Heart right ventricle (tissue), 16 donors: ENCODE data around the gene PHAX. TPM values are rescaled to one million over a fixed set of nuclear protein-coding genes. Genes with fewer than 3 reads are reported as not detected.

Source experiments
- ATAC-seq, 8 donors: fragments of 200-7000 bp; cut with Tn5 transposase; one replicate each; pipeline ENCODE4 v1.9.1; 2020; ENCODE audit warnings: mild to moderate bottlenecking in 8 of 8, moderate library complexity in 8 of 8, moderate number of reproducible peaks in 1 of 8
- DNase-seq, 2 donors: peaks; one replicate each; pipeline ENCODE4 v3.0.0-alpha.2; 2020
- H3K27ac ChIP-seq, 10 donors: fragments of 200-600 bp; sonication (generic) in 2 of 10; one replicate each; pipeline versions ENCODE4 v1.5.0 to v1.8.0; 2020 to 2022; ENCODE audit warnings: mild to moderate bottlenecking in 3 of 10
- H3K27me3 ChIP-seq, 7 donors: fragments of 200-600 bp; one replicate each; pipeline ENCODE4 v1.8.0; 2021 to 2022; ENCODE audit warnings: mild to moderate bottlenecking in 2 of 7
- H3K36me3 ChIP-seq, 9 donors: fragments of 200-600 bp; sonication (generic) in 1 of 9; one replicate each; pipeline versions ENCODE4 v1.5.0 to v1.8.0; 2020 to 2022; ENCODE audit warnings: mild to moderate bottlenecking in 2 of 9
- H3K4me1 ChIP-seq, 9 donors: fragments of 200-600 bp; sonication (generic) in 1 of 9; one replicate each; pipeline versions ENCODE4 v1.5.0 to v1.8.0; 2020 to 2022; ENCODE audit warnings: mild to moderate bottlenecking in 4 of 9
- H3K4me3 ChIP-seq, 10 donors: fragments of 200-600 bp; sonication (generic) in 2 of 10; one replicate each; pipeline versions ENCODE4 v1.5.0 to v1.8.0; 2020 to 2022; ENCODE audit warnings: mild to moderate bottlenecking in 7 of 10, moderate library complexity in 2 of 10
- H3K9me3 ChIP-seq, 11 donors: fragments of 200-600 bp in 10 of 11; sonication (generic) in 2 of 11; one replicate each; pipeline versions ENCODE4 v1.5.0 to v1.8.0; 2013 to 2022; ENCODE audit warnings: mild to moderate bottlenecking in 2 of 11, control low read depth in 1 of 11, moderate library complexity in 1 of 11
- CTCF ChIP-seq, 9 donors: fragments of 200-600 bp; sonication (generic) in 2 of 9; IDR thresholded peaks; one replicate each; pipeline versions ENCODE4 v1.5.0 to v1.8.0; 2021 to 2022; ENCODE audit warnings: antibody characterized with exemption in 9 of 9, mild to moderate bottlenecking in 5 of 9, moderate library complexity in 1 of 9
- WGBS, 2 donors: extraction: QIAGEN DNeasy Blood & Tissue Kit; methylation state at CpG; one replicate each; pipeline ENCODE4 v1.1.7; 2013; ENCODE audit warnings: inconsistent platforms in 1 of 2; 5-methylcytosine and 5-hydroxymethylcytosine counted together
- intact Hi-C, 10 donors: fragments of 100-400 bp; cut with DNase I; formaldehyde crosslinking; loops; one replicate each; pipeline versions ENCODE4 v1.11.1 to v1.14.2; 2022
- polyA plus RNA-seq, 2 donors: library from polyadenylated mRNA; stranded (reverse); fragments of 200-250 nt; gene quantifications; one replicate each; pipeline ENCODE4 v1.2.3, GENCODE V29; 2013
- total RNA-seq, 10 donors: library from RNA; stranded (reverse); fragmentation: NEBNext Ultra II Directional in 3 of 10; extraction: Animal tissue kit (Norgen Biotek cat#: 25700) in 3 of 10; gene quantifications; one replicate each; pipeline versions ENCODE4 v1.2.1 to v1.2.4, GENCODE V29; 2021 to 2023
- donor health status: Arrhythmogenic right ventricular cardiomyopathy.
- donor health status: ischemic (EF 13 %, LVEDD 7.1; RV severe dilation, severe dysfunction).
- donor health status: healthy with polysubstance abuse.
- donor health status: DM: no; HTN: yes; CAD: no.
- donor health status: DM: no; HTN: no; CAD: no.
- donor health status: ischemic (EF 25% LVEDD 6.9; RV normal size, moderate dysfunction).
- donor health status: ischemic (EF 25% LVEDD 5.7; RV mildly dilated, moderate dysfunction).
- donor health status: healthy.
- donor health status: DM: yes; HTN: yes; CAD: no.
- donor health status: Ischemic cardiomyopathy.
- donor health status: ischemic (EF 35%, LVEDD 5.7; RV mildly dilated, moderate dysfunction).
- donor health status: nonischemic (EF 11% LVEDD 7.7; RV severe dilation, severe dysfunction).
- donor health status: DM: yes; HTN: yes; CAD: no.
- donor health status: PGD.
- donor health status: ischemic (EF 29% LVEDD 5.4; RV normal size, mild dysfunction).
- donor health status: nonischemic (EF 23%, LVEDD 6.1; RV moderate dilation, normal function).

Gene PHAX
- total and polyA plus RNA-seq, 12 donors, result 10.9 to 38.5 (median 27.8) TPM

DNA sequence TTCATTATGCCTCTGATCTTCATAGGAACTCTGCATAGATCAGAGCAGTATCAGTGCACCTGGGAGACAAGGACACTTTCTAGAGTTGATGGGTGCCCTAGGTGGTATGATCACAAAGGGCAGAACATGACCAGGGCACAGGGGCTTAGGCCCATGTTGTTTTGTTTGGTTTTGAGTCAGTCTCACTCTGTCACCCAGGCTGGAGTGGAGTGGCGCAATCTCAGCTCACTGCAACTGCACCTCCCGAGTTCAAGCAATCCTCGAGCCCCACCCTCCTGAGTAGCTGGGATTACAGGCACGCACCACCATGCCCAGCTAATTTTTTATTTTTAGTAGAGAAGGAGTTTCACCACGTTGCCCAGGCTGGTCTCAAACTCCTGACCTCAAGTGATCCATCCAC is 23.3 kb upstream of the PHAX start:
- DNase-seq (no peak), ATAC-seq (no peak)
- Histone ChIP-seq H3K4me1 (no peaks in the 10 kb centered on the region), H3K4me3 (no peak overlapping the region), H3K36me3 (peaks cover 0 to 99% (median 30%) of the 10 kb centered on the region in 9 donors), H3K27ac (no peak overlapping the region), H3K9me3 (no peaks in the 10 kb centered on the region), H3K27me3 (no peaks in the 10 kb centered on the region)
- no peak for TF ChIP-seq CTCF (IDR thresholded peaks at IDR 0.05)
- WGBS, 2 donors, result 90 to 97% methylated on average over 5 of the region's 5 CpGs
- intact Hi-C loops, result no loop called here

DNA sequence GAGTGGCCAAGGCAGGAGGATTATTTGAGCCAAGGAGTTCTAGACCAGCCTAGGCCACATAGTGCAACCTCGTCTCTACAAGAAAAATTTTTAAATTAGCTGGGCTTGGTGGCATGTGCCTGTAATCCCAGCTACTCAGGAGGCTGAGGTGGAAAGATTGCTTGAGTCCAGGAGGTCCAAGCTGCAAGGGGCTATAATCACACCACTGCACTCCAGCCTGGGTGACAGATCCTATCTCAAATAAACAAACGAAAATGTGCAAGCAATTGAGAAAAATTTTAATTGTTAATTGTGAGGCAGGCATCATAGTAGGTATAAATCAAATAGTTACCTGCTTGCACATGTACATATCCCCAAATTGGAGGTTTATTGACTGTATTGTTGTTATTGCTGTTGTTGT is 21.0 kb upstream of the PHAX start:
- no peak for TF ChIP-seq CTCF (IDR thresholded peaks at IDR 0.05)
- H3K4me1 ChIP-seq, result no peaks in the 10 kb centered on the region
- ATAC-seq (no peak), DNase-seq (no peak)
- peaks cover 0 to 100% (median 30%) of the 10 kb centered on the region in 9 donors for H3K36me3 ChIP-seq
- intact Hi-C loops, result no loop called here
- no peaks in the 10 kb centered on the region for H3K27me3 ChIP-seq
- H3K27ac ChIP-seq, result no peak overlapping the region
- no peak overlapping the region for H3K4me3 ChIP-seq
- no peaks in the 10 kb centered on the region for H3K9me3 ChIP-seq
- WGBS, 2 donors, result 94 to 98% methylated on average over 2 of the region's 2 CpGs

DNA sequence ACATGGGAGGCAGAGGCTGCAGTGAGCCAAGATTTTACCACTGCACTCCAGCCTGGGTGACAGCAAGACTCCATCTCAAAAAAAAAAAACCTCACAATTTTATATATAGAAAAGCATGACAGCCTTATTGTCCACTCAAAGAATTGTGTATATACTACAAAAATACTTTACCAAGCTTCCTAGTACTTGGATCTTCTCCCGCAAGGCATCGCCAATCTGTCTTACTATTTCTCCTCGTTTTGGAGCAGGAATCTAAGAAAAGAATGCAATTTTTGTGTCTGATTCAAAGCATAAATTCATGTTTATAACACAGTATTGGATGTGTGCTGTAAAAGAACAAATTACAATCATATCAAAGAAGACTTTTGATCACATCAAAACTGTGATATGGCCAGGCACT is 17.0 kb upstream of the PHAX start:
- no peak for TF ChIP-seq CTCF (IDR thresholded peaks at IDR 0.05)

DNA sequence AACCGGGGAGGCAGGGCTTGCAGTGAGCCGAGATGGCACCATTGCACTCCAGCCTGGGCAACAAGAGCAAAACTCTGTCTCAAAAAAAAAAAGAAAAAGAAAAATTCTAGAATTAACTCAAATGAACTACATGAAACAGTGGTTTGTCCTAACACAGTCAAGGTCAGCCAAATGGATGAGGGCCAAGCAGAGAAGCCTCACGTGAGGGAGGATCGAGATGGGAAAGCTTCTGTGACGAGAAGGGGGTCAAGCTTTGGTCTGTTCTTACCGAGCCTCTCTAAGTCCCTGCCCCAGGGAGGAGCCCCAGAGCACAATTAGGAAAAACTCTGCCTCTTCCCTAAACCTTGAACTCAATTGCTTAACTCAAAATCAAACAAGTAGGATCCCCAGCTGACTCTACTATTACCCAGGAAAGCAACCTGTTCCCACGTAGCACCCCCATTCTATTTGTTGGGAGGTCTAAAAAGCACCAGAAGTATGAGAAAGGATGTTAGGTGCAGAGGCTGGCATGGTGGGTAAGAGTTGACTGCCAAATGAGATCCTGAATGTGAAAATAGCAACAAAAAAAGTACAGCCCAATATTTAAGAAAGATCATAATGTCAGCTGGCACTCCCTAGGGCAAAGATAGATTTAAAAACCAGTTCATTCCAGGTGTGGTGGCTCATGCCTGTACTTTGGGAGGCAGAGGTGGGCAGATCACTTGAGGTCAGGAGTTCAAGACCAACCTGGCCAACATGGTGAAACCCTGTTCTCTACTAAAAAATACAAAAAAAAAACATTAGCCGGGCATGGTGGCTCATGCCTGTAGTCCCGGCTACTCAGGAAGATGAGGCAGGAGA is 13.0 kb upstream of the PHAX start:
- Histone ChIP-seq H3K27me3 (no peaks in the 10 kb centered on the region), H3K4me3 (no peak overlapping the region), H3K27ac (no peak overlapping the region), H3K36me3 (peaks cover 0 to 94% (median 6%) of the 10 kb centered on the region in 9 donors), H3K9me3 (no peaks in the 10 kb centered on the region), H3K4me1 (peaks cover 0 to 8% (median 0%) of the 10 kb centered on the region in 9 donors)
- intact Hi-C loops, result no loop called here
- DNase-seq (no peak), ATAC-seq (peak in 1 of 8 donors; percentile 31)
- WGBS, 2 donors, result 72% methylated on average over 9 of the region's 9 CpGs
- no peak for TF ChIP-seq CTCF (IDR thresholded peaks at IDR 0.05)

More for the DNA sequence above, 17.0 kb upstream of the PHAX start:
- ATAC-seq (no peak), DNase-seq (no peak)
- Histone ChIP-seq H3K36me3 (peaks cover 0 to 100% (median 20%) of the 10 kb centered on the region in 9 donors), H3K4me3 (no peak overlapping the region), H3K27me3 (no peaks in the 10 kb centered on the region), H3K4me1 (peaks cover 0 to 8% (median 0%) of the 10 kb centered on the region in 9 donors), H3K27ac (no peak overlapping the region), H3K9me3 (no peaks in the 10 kb centered on the region)
- intact Hi-C loops, result no loop called here
- WGBS, 2 donors, result 93 to 94% methylated on average over 3 of the region's 3 CpGs
